Midbrain (tissue), 1 donor: ENCODE measurements around the gene ZNF221.

ENCODE experiments used
- DNase-seq: peaks from one replicate; lab custom pipeline; 2025; lab: John Stamatoyannopoulos, UW

The ZNF221 gene

DNA sequence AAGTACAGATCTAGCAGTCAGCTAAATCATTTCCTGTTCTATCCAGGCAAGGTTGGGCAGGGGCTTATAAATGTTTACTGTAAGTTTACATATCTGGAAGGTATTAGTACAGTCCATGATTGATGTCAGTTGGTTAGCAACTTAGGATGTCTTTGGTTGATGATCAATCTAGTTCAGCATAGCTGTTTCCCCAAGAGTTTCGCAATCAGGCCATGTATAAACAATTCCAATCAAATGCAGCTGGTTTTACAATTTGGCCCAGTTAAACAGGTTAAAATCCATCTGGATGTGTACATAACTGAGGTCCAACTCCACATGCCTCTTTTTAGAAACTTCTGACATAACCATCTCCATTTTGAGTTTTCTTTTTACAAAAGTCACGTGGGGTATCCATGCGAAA is 6.9 kb downstream of the ZNF221 start:
- DNase-seq: no peak

DNA sequence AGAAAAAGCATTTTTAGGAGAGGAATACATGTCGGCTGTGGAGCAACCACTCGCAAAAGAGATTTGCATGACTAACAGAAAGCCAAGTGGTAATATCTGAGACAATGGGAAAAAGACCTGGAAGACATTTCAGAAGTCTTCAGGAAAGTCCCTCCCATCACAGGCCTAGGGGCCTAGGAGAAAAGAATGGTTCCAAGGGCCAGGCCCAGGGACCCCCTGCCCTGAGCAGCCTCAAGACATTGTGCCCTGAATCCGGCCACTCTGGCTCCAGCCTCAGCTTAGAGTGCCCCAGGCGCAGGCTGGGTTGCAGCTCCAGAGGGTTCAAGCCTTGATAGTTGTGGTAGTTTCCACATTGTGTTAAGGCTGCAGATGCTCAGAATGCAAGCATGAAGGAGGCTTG is 9.4 kb downstream of the ZNF221 start:
- DNase-seq: no peak

- DNase-seq: no peak
Observed at GRCh38 chr19:43966079-43966694, 15.2 kb downstream of the ZNF221 start.

DNA sequence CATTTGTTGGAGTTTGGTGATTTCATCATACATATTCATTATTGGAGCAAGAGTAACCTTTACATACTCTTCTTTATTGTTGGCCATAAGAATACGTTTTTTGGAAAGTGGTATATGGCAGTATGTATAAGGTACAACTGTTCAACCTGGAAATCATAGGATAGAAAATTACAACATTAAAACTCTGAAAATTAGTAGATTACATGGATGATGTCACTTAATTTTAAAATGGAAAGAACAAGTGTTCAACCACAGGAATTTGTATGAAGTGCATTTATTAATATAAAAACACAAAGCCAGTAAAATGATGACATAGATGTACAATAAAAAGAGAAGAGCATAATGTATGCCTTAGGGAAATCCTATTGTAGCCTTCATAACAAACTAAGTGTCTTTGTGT is 25.7 kb downstream of the ZNF221 start:
- no peak for DNase-seq

- DNase-seq: no peak
Observed at GRCh38 chr19:43983544-43983911, 32.5 kb downstream of the ZNF221 start.

DNA sequence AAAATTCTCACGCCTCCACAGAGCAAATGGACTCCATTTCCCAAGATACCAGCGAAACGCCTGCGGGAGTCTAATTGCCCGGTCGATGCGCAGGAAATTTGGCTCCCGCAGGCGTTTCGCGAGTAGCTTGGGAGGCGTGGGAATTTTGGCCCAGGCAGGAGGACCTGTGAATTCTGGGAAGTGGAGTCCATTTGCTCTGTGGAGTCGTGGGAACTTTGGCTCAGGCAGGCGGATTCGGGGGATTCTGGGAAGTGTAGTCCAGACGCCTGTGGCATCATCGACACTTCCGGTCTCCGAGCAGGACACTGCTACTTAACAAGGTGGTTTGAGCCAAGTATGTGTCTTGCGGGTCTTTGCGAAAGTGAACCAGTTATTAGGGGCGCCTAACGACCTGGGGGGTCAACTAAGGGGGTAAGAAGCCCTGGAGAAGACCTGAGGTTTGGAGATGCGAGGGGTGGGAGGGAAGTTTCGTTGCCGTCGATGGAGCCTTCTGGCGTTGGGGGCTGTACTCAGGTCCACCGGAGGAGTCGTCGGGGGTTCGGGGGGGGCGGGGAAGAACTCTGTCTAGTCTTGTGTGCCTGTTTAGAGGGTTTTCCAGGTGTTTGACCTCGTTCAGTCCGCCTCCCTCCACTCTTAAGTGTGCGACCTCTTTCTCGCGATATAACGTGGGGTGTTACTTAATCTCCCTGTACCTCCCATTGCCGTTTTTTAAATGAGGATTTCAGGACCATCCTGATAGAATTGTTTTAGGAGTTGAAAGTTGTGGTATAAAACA is 33.1 kb downstream of the ZNF221 start, which contains the start of gene ZNF155:
TSS of gene ZNF155 (plus strand) at position 277 of the 775 bp plus-strand sequence. CDS start 4,356 bp downstream, outside the sequence.
- peak; percentile 98 for DNase-seq

DNA sequence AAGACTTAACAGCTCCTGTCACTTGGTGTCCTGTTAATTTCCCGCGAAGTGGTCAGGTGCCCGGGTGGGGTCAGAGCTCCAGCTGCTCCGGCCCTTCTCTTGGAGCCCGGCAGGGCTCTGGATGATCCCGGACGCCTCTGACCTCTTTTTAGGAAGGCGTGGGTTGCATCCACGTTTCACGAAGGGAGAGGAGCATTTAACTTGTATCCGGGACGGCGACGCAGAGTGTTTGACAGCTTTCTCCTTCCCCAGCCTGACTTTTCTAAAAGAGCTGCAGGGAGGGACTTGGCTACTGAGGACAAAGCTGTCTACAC is 33.6 kb downstream of the ZNF221 start:
- DNase-seq: no peak

DNA sequence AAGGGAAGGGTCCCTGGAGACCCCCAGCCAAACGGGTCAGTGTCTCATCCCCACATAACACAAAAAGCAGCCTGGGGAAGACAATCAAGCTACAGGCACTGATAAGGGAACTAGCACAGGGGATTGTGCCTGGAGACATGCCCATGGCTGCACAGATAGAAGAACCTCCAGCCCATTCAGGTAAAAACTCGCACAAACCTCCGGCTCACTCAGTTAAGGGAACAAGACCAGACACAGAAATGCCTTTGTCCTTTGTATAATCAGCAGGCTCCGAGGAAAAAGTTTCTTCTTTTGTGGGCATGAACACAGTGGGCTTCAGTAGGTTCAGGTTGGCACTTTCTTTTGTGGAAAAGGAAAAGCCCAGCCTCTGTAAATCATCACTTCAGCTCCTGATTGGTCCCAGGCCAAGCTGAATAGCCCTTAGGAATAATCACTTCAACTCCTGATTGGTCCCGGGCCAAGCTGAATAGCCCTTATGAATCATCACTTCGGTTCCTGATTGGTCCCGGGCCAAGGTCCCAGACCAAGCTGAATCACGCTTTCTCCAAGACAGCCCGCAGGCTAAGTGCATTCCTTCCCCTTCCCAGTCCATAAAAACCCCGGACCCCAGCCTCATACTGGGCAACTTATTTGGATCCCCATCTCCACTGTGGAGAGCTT is 46.7 kb downstream of the ZNF221 start:
- DNase-seq: no peak

GRCh38 chr19:44002212-44002565 is 51.2 kb downstream of the ZNF221 start:
- no peak for DNase-seq

- peak; percentile 97 for DNase-seq
Observed at GRCh38 chr19:44002566-44003460, 51.8 kb downstream of the ZNF221 start, which contains the start of gene ZNF230. ZNF230 (plus strand) TSS chr19:44002957; CDS start chr19:44007079, 4,122 bp downstream.

- no peak for DNase-seq
Observed at GRCh38 chr19:44003461-44004009, 52.5 kb downstream of the ZNF221 start.

GRCh38 chr19:44005973-44006372 is 54.9 kb downstream of the ZNF221 start:
- DNase-seq: no peak

DNA sequence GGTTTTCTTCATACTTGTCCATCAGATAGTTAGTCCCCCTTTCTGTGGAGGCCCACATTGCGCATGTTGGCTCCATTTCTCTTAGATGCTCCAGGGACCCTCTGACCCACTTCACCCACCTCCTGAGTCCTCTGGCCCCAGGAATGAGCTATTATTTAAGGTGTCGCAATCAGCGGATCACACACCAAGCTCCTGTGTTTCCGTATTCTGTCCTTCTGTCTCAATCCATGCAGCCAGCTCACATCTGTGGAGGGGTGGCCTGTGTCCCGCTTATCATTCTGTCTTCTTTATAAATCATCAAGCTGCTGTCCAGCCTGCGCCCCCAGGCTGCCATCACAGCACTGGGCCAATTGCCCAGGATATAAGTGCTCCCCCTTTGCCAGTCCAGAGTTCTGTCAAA is 56.4 kb downstream of the ZNF221 start:
- DNase-seq: no peak

DNA sequence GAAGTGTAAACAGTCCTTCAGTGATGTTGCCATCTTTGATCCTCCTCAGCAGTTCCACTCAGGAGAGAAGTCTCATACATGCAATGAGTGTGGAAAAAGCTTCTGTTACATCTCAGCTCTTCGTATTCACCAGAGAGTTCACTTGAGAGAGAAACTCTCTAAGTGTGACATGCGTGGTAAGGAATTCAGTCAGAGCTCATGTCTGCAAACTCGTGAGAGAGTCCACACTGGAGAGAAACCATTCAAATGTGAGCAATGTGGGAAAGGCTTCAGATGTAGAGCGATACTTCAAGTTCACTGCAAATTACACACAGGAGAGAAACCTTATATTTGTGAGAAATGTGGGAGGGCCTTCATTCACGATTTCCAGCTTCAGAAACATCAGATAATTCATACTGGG is 59.4 kb downstream of the ZNF221 start:
- DNase-seq: no peak
